Cardiac fibroblast (primary cell): ENCODE data around the gene GLYR1.
A peak's percentile ranks its signal among the peaks of the same experiment; 100 is the strongest.
"Not testable (repeated sequence)": the region's sequence is repeated elsewhere in the genome, so short reads cannot be mapped to it uniquely, and the experiment has no call there.

ENCODE experiments used
- DNase-seq, 2 donors: peaks; one replicate each; pipeline versions ENCODE4 v3.0.0 to v3.0.0-alpha.2; 2010; ENCODE audit warnings: low read depth in 2 of 2
- H3K4me3 ChIP-seq, 2 donors: replicated peaks in 1 of 2; 1 replicate in 1 of 2; 2 replicates in 1 of 2; pipeline ENCODE4 v1.5.1; 2011; ENCODE audit warnings: low read depth in 2 of 2, low read length in 2 of 2, mild to moderate bottlenecking in 2 of 2, moderate library complexity in 1 of 2
- TF ChIP-seq, protein P1 (sequence below): IDR thresholded peaks from one replicate; pipeline ENCODE4 v1.5.1; 2011; ENCODE audit warnings: low read depth, mild to moderate bottlenecking, low read length, inconsistent platforms

Gene GLYR1

DNA sequence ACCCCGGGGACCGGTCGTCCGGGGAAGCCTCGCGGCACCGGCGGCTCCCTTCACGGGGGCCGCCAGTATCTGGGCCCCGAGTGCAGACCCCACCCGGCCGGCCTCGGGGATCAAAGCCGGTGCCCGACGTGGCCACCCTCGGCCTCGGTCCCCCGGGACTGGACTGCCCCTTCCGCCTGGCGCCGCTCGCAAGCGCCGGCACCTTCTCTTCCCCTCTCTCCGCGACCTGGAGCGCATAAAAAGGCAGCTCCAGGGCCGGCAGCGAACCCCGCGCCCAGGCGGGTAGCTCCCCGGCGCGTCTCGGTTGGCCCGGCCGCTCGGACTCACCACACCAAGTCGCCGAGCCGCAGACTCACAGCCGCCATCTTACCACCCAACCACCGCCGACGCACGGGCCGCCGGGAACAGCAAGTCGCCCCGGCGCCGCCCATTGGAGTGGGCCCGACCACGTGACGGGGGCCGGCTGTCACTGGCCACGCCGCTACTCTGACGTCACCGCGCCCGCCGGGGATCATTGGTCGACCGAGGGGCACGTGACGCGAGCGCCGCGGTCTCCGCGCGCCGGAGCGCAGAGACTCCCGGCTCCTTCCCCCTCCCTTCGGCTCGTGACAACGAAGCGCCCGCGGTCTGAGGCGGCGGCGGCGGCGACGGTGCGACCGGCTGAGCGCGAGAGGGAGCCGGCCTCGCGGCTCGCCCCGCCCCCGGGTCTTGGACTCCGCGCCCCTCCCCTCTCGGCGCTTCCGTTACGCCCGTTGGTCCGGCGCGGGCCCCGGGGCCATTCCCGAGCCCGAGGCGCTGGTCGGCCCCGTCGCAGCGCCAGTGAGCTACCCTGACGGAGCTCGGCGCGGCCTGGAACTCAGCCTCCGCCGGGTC lies at the start of gene GLYR1, which contains the start of gene UBN1:
GLYR1 (minus strand) TSS at position 388 of the 873 bp plus-strand sequence; CDS start at position 365, 23 bp downstream.
UBN1 (plus strand) TSS at position 581 of the 873 bp plus-strand sequence. CDS start 5,437 bp downstream, outside the sequence.
- peak; percentile 96 to 97 for DNase-seq
- TF ChIP-seq, protein P1, sequence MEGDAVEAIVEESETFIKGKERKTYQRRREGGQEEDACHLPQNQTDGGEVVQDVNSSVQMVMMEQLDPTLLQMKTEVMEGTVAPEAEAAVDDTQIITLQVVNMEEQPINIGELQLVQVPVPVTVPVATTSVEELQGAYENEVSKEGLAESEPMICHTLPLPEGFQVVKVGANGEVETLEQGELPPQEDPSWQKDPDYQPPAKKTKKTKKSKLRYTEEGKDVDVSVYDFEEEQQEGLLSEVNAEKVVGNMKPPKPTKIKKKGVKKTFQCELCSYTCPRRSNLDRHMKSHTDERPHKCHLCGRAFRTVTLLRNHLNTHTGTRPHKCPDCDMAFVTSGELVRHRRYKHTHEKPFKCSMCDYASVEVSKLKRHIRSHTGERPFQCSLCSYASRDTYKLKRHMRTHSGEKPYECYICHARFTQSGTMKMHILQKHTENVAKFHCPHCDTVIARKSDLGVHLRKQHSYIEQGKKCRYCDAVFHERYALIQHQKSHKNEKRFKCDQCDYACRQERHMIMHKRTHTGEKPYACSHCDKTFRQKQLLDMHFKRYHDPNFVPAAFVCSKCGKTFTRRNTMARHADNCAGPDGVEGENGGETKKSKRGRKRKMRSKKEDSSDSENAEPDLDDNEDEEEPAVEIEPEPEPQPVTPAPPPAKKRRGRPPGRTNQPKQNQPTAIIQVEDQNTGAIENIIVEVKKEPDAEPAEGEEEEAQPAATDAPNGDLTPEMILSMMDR = no peak
- H3K4me3 ChIP-seq = peak within 1 kb of the TSS; percentile 87 to 95

DNA sequence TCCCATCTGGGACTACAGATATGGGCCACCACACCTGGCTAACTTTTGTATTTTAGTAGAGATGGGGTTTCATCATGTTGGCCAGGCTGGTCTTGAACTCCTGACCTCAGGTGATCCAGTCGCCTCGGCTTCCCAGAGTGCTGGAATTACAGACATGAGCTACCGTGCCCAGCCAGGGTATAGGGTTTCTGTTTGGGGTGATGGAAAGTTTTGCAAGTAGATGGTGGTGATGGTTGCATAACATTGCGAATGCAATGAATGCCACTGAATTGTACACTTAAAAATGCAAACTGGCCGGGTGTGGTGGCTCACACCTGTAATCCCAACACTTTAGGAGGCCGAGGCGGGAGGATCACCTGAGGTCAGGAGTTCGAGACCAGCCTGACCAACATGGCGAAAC lies 49.7 kb upstream of the GLYR1 start:
- H3K4me3 ChIP-seq, DNase-seq: not testable (repeated sequence)

DNA sequence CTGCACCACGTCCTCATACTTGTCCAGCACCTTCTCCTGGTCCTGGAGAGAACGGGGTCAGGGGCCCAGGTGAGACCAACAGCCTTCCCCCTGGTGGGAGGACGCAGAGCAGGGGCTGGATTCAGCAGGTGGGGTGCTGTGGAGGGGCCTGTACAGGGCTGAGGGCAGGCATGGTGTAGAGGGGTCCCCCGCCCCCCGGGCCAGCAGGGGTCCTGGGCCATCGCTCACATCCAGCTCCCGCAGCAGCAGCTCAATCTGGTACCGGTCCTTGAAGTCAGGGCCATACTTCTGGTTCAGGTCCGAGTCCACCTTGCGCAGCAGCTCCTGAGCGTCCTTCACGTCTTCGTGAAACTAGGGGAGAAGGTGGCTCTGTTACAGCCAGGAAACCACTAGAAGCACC lies 48.3 kb upstream of the GLYR1 start:
- H3K4me3 ChIP-seq = no peak overlapping the region
- TF ChIP-seq, protein P1 = no peak
- no peak for DNase-seq

DNA sequence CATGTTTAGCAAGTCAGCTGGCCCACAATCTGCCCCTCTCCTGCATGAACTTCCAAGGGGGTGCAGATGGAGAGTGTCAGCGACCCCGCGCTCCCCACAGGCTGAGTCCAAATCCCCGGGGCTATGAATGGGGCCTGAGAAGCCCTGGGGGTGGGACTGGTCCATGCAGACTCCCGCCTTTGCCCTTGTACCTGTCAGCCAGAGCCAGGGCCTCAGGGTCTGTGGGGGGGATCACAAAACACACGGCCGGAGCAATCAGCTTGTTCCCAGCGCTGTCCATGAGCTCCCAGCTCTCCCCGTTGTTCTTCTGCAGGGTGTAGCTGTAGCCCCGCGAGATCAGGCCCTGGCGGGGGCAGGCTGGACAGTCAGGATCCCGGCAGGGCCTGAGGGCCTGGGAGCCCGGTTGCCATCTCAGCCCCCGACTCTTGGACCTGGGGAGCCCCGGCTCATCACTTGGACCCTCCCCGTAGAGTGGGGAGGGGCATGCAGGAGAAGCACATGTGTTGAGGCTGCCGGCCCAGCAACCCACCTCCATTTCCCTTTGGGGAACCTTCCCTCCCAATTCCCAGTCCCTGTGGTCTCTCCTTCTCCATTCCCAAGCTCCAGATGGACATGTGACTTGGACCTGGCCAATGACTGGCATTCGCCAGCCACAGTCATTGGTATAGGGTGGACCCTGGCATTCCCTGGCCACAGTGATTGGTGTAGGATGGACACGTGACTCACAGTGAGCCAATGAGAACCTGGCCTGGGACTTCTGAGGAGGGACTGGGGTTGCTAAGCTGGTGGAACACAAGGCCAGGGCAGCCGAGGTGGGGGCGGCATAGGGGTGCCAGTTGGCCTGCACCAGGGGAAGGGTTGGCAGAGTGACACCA lies 47.4 kb upstream of the GLYR1 start:
- H3K4me3 ChIP-seq = no peak overlapping the region
- TF ChIP-seq, protein P1 = no peak
- no peak for DNase-seq

DNA sequence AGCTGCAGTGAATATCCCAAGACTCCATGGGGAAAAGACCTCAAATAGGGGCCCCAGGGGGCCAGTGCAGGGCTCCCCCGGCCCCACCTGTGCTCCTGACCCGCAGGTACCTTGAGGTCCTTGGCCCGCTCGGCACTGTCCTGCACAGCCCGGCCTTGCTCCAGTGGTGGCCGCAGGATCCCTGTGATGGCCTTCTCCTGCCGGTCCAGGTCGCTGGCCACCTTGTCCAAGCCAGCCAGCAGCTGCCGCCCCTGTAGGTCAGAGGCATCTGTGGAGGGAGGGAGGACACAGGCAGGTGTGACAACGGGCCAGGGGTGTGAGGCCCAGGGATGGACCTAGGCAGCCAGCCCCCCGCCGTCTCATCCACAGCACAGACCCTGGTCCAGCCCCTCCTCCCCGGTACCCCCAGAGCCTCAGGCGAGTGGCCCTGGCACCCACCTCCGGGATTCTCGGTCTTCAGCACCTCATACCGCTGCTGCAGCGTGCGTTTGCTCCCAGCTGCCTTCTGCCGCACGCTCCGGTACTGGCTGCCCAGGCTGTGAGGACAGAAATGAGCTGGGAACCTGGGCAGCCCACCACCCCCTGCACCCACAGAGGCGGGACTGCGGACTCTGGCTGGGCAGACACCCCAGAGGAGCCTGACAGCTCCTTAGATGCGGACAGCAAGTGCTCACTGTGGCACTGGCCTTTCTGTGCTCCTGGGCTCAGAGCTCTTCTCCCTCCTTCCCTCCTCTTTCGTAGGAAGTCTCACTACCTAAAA lies 46.2 kb upstream of the GLYR1 start:
- TF ChIP-seq, protein P1 = no peak
- H3K4me3 ChIP-seq = no peak overlapping the region
- DNase-seq = no peak

DNA sequence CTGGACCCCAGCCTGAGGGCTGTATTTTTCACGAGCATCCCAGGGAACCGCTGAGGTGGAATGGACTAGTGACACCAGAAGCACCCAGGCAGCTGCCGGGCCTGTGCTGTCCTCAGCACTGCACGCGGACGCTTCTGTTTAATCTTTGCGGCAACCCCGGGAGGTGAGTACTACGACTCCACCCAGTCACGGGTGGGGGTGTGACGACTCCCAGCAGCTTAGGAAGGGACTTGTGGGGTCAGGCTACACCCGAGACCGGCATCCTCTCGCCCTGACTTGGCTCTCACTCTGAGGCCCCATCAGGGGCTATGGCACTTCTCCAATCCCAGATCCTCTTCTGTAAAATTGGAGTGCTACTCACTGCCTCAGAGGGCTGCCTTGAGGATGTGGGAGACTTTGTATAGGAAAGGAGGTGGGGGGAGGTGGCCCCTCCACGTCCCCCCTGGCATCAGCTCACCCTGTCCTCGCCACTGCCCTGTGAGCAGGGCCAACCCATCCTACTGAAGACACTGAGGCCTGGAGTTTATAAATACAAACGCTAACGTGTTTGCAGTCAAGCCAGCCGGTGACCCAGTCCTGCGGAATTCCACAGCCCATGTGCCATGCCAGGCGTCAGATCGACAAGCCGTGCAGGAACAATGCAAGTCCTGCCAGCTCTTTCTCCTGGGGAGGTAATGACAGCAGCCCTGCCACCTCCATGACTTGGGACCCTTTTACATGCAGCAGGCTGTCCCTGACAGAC lies 45.4 kb upstream of the GLYR1 start:
- TF ChIP-seq, protein P1 = no peak
- DNase-seq = peak; percentile 27 to 79
- no peak overlapping the region for H3K4me3 ChIP-seq
